GM12872 (cell line): ENCODE measurements around the gene ARID3C.

Source experiments
- CTCF ChIP-seq: IDR thresholded peaks from 3 replicates; pipeline ENCODE4 v1.5.1; 2011; ENCODE audit warnings: low read depth, mild to moderate bottlenecking, low read length, moderate library complexity; ENCODE audit not compliant: insufficient read depth

ARID3C gene

GRCh38 chr9:34637356-34638137 lies 8.7 kb upstream of the ARID3C start, which contains the start of gene SIGMAR1:
Gene SIGMAR1, minus strand, starts transcription at chr9:34637787. Its CDS starts 90 bp downstream, at chr9:34637697.
- TF ChIP-seq CTCF, result no peak

- TF ChIP-seq CTCF, result no peak
Observed at GRCh38 chr9:34636791-34637355, 8.0 kb upstream of the ARID3C start.

- TF ChIP-seq CTCF, result no peak
Observed at GRCh38 chr9:34635556-34635955, 6.7 kb upstream of the ARID3C start.

GRCh38 chr9:34634551-34635248 lies 5.8 kb upstream of the ARID3C start:
- TF ChIP-seq CTCF, result no peak

GRCh38 chr9:34633851-34634550 lies 5.1 kb upstream of the ARID3C start:
- TF ChIP-seq CTCF, result peak; percentile 89

GRCh38 chr9:34633166-34633565 lies 4.3 kb upstream of the ARID3C start:
- no peak for TF ChIP-seq CTCF
